T-helper 2 cell treated with Interferon-gamma antibody and Interleukin-4, amounts not matched to agents 100 ng/mL and 5 ng/mL, for 36 hours (primary cell): Measurements from ENCODE around the gene CCNF. TPM values are rescaled to one million over a fixed set of nuclear protein-coding genes. Genes with fewer than 3 reads are reported as not detected.
"Not testable (repeated sequence)": the region's sequence is repeated elsewhere in the genome, so short reads cannot be mapped to it uniquely, and the experiment has no call there.

Experiments
- intact Hi-C: fragments of 100-400 bp; cut with micrococcal nuclease; formaldehyde crosslinking; loops from one replicate; pipeline ENCODE4 v1.15.1; 2023
- total RNA-seq: library from RNA; stranded (reverse); gene quantifications from 2 replicates; pipeline ENCODE4 v1.2.3, GENCODE V29; 2022

Gene CCNF
- total RNA-seq: 63.2 and 64.7 TPM in 2 replicates

GRCh38 chr16:2429034-2429770 lies at the start of gene CCNF:
Gene CCNF (plus strand): TSS chr16:2429447. CDS start chr16:2429482, 35 bp downstream.
- intact Hi-C loops: loop anchor here (1.0 to 2.0 kb wide), 3 partner anchors 32 to 206 kb away; partner anchors contain the start of genes E4F1, RNPS1 and TEDC2

GRCh38 chr16:2383501-2383900 lies 45.7 kb upstream of the CCNF start:
- intact Hi-C loops: no loop called here

- intact Hi-C loops: no loop called here
These were observed 44.8 kb upstream of the CCNF start for GRCh38 chr16:2384426-2384825.

GRCh38 chr16:2385190-2385836 lies 43.9 kb upstream of the CCNF start:
- intact Hi-C loops: no loop called here

- intact Hi-C loops: not testable (repeated sequence)
These were observed 43.3 kb upstream of the CCNF start for GRCh38 chr16:2385982-2386381.

GRCh38 chr16:2386990-2387389 lies 42.3 kb upstream of the CCNF start:
- intact Hi-C loops: no loop called here

- intact Hi-C loops: no loop called here
These were observed 40.9 kb upstream of the CCNF start for GRCh38 chr16:2388139-2388874.

- intact Hi-C loops: no loop called here
These were observed 40.3 kb upstream of the CCNF start for GRCh38 chr16:2388875-2389433.

- intact Hi-C loops: no loop called here
These were observed 37.2 kb upstream of the CCNF start for GRCh38 chr16:2392025-2392424.

- intact Hi-C loops: no loop called here
These were observed 30.7 kb upstream of the CCNF start for GRCh38 chr16:2398520-2398919.

GRCh38 chr16:2404099-2404498 lies 25.1 kb upstream of the CCNF start:
- intact Hi-C loops: no loop called here

GRCh38 chr16:2415085-2415484 lies 14.2 kb upstream of the CCNF start:
- intact Hi-C loops: no loop called here

GRCh38 chr16:2420035-2420434 lies 9.2 kb upstream of the CCNF start:
- intact Hi-C loops: no loop called here

GRCh38 chr16:2422123-2422867 lies 7.0 kb upstream of the CCNF start:
- intact Hi-C loops: loop anchor here (2.0 kb wide), 1 partner anchor 81 kb away; the partner anchor contains the start of gene ABCA3

- intact Hi-C loops: no loop called here
These were observed 4.9 kb upstream of the CCNF start for GRCh38 chr16:2424061-2425007.

- intact Hi-C loops: no loop called here
These were observed 4.2 kb upstream of the CCNF start for GRCh38 chr16:2425008-2425518.

- intact Hi-C loops: no loop called here
These were observed 3.3 kb upstream of the CCNF start for GRCh38 chr16:2425825-2426430.

- intact Hi-C loops: no loop called here
These were observed 2.3 kb upstream of the CCNF start for GRCh38 chr16:2426941-2427361.

- intact Hi-C loops: no loop called here
These were observed 1.7 kb upstream of the CCNF start for GRCh38 chr16:2427526-2427925.
